Cardiac septum (tissue), 1 donor: ENCODE results near the gene KATNAL2. TPM values are rescaled to one million over a fixed set of nuclear protein-coding genes. Genes with fewer than 3 reads are reported as not detected.

Experiments used
- total RNA-seq: library from RNA; stranded (reverse); fragmentation: NEBNext Ultra II Directional; extraction: Animal tissue kit (Norgen Biotek cat#: 25700); gene quantifications from one replicate; pipeline ENCODE4 v1.2.1, GENCODE V29; 2021
- donor health status: DM: no; HTN: no; CAD: no.

The KATNAL2 gene
- total RNA-seq, 1 donor from 2014 or later = 5.7 TPM

Other genes with a start within 250 kb of the KATNAL2 start
- 23.3 TPM for gene ST8SIA5, start 160.5 kb upstream of the KATNAL2 start, total RNA-seq
- 36.8 TPM for gene PIAS2, start 95 bp upstream of the KATNAL2 start, total RNA-seq
- not detected for gene ELOA2, start 118.0 kb downstream of the KATNAL2 start, total RNA-seq
- gene HDHD2, start 232.9 kb downstream of the KATNAL2 start, total RNA-seq = 35.6 TPM